Anterior cingulate cortex (tissue), 58 donors: ENCODE results near the gene BRD9.
"Not testable (repeated sequence)": the region's sequence is repeated elsewhere in the genome, so short reads cannot be mapped to it uniquely, and the experiment has no call there.

Experiments
- DNase-seq, 58 donors: peaks; one replicate each; lab custom pipeline; 2025; lab: John Stamatoyannopoulos, UW

The BRD9 gene

GRCh38 chr5:828194-828593 lies 64.4 kb downstream of the BRD9 start:
- DNase-seq = not testable (repeated sequence)

GRCh38 chr5:825544-825943 lies 67.1 kb downstream of the BRD9 start:
- DNase-seq = not testable (repeated sequence)

GRCh38 chr5:821504-821903 lies 71.1 kb downstream of the BRD9 start:
- no peak for DNase-seq

GRCh38 chr5:820245-820644 lies 72.4 kb downstream of the BRD9 start:
- DNase-seq = no peak

- no peak for DNase-seq
These were observed 73.5 kb downstream of the BRD9 start for GRCh38 chr5:819078-819477.

GRCh38 chr5:816176-816575 lies 76.4 kb downstream of the BRD9 start:
- no peak for DNase-seq

- DNase-seq = no peak
These were observed 77.2 kb downstream of the BRD9 start for GRCh38 chr5:815449-815848.
